Heart left ventricle (tissue), 16 donors: ENCODE results near the gene PCNX4. TPM values are rescaled to one million over a fixed set of nuclear protein-coding genes. Genes with fewer than 3 reads are reported as not detected.

Experiments used
- ATAC-seq, 4 donors: fragments of 200-7000 bp; cut with Tn5 transposase; one replicate each; pipeline ENCODE4 v1.9.1; 2020 to 2022; ENCODE audit warnings: moderate library complexity in 4 of 4, mild to moderate bottlenecking in 3 of 4, moderate number of reproducible peaks in 1 of 4
- DNase-seq, 5 donors: peaks; one replicate each; pipeline ENCODE4 v3.0.0-alpha.2; 2020
- H3K27ac ChIP-seq, 12 donors: fragments of 200-600 bp; sonication (generic) in 4 of 12; one replicate each; pipeline versions ENCODE4 v1.5.0 to v1.8.0; 2016 to 2022; ENCODE audit warnings: mild to moderate bottlenecking in 2 of 12
- H3K27me3 ChIP-seq, 9 donors: fragments of 200-600 bp; sonication (generic) in 2 of 9; one replicate each; pipeline versions ENCODE4 v1.5.1 to v1.8.0; 2016 to 2022; ENCODE audit warnings: mild to moderate bottlenecking in 3 of 9
- H3K36me3 ChIP-seq, 9 donors: fragments of 200-600 bp; sonication (generic) in 2 of 9; one replicate each; pipeline versions ENCODE4 v1.5.0 to v1.8.0; 2018 to 2022; ENCODE audit warnings: mild to moderate bottlenecking in 2 of 9
- H3K4me1 ChIP-seq, 12 donors: fragments of 200-600 bp; sonication (generic) in 4 of 12; one replicate each; pipeline versions ENCODE4 v1.5.0 to v1.8.0; 2016 to 2022; ENCODE audit warnings: mild to moderate bottlenecking in 3 of 12
- H3K4me3 ChIP-seq, 12 donors: fragments of 200-600 bp; sonication (generic) in 4 of 12; one replicate each; pipeline versions ENCODE4 v1.5.0 to v1.8.0; 2017 to 2022; ENCODE audit warnings: mild to moderate bottlenecking in 9 of 12, moderate library complexity in 4 of 12
- H3K9me3 ChIP-seq, 12 donors: fragments of 200-600 bp; sonication (generic) in 4 of 12; one replicate each; pipeline versions ENCODE4 v1.5.0 to v1.8.0; 2016 to 2022; ENCODE audit warnings: mild to moderate bottlenecking in 1 of 12
- CTCF ChIP-seq, 12 donors: fragments of 200-600 bp; sonication (generic) in 4 of 12; IDR thresholded peaks; one replicate each; pipeline versions ENCODE4 v1.5.0 to v1.8.0; 2018 to 2022; ENCODE audit warnings: antibody characterized with exemption in 12 of 12, mild to moderate bottlenecking in 5 of 12
- POLR2A ChIP-seq, 2 donors: fragments of 450-650 bp; IDR thresholded peaks; one replicate each; pipeline ENCODE4 v1.6.1; 2017; ENCODE audit warnings: antibody characterized with exemption in 2 of 2, mild to moderate bottlenecking in 2 of 2, moderate library complexity in 2 of 2
- WGBS, 4 donors: extraction: QIAGEN DNeasy Blood & Tissue Kit in 2 of 4; methylation state at CpG; one replicate each; pipeline versions ENCODE4 v1.1.5 to v1.1.7; 2013 to 2018; 5-methylcytosine and 5-hydroxymethylcytosine counted together
- intact Hi-C, 10 donors: fragments of 100-400 bp; cut with DNase I; formaldehyde crosslinking; loops; one replicate each; pipeline versions ENCODE4 v1.11.1 to v1.14.2; 2022
- polyA plus RNA-seq, 2 donors: library from polyadenylated mRNA; stranded (reverse); fragments of 200-250 nt; gene quantifications; one replicate each; pipeline ENCODE4 v1.2.3, GENCODE V29; 2013
- total RNA-seq, 9 donors: library from RNA; depleted of rRNA in 2 of 9; stranded (reverse); fragments of >200 nt in 2 of 9; fragmentation: NEBNext Ultra II Directional in 3 of 9; extraction: Animal tissue kit (Norgen Biotek cat#: 25700) in 3 of 9; gene quantifications; one replicate each; pipeline versions ENCODE4 v1.1.0 to v1.2.4, GENCODE V29; 2016 to 2023
- donor health status: ischemic (EF 13 %, LVEDD 7.1; RV severe dilation, severe dysfunction).
- donor health status: healthy with polysubstance abuse.
- donor health status: DM: no; HTN: yes; CAD: no.
- donor health status: DM: no; HTN: no; CAD: no.
- donor health status: ischemic (EF 25% LVEDD 6.9; RV normal size, moderate dysfunction).
- donor health status: ischemic (EF 25% LVEDD 5.7; RV mildly dilated, moderate dysfunction).
- donor health status: healthy.
- donor health status: DM: yes; HTN: yes; CAD: no.
- donor health status: ischemic (EF 35%, LVEDD 5.7; RV mildly dilated, moderate dysfunction).
- donor health status: nonischemic (EF 11% LVEDD 7.7; RV severe dilation, severe dysfunction).
- donor health status: DM: yes; HTN: yes; CAD: no.
- donor health status: PGD.
- donor health status: ischemic (EF 29% LVEDD 5.4; RV normal size, mild dysfunction).
- donor health status: nonischemic (EF 23%, LVEDD 6.1; RV moderate dilation, normal function).

The PCNX4 gene
- total and polyA plus RNA-seq, 11 donors, result 19.7 to 56.2 (median 32.4) TPM

DNA sequence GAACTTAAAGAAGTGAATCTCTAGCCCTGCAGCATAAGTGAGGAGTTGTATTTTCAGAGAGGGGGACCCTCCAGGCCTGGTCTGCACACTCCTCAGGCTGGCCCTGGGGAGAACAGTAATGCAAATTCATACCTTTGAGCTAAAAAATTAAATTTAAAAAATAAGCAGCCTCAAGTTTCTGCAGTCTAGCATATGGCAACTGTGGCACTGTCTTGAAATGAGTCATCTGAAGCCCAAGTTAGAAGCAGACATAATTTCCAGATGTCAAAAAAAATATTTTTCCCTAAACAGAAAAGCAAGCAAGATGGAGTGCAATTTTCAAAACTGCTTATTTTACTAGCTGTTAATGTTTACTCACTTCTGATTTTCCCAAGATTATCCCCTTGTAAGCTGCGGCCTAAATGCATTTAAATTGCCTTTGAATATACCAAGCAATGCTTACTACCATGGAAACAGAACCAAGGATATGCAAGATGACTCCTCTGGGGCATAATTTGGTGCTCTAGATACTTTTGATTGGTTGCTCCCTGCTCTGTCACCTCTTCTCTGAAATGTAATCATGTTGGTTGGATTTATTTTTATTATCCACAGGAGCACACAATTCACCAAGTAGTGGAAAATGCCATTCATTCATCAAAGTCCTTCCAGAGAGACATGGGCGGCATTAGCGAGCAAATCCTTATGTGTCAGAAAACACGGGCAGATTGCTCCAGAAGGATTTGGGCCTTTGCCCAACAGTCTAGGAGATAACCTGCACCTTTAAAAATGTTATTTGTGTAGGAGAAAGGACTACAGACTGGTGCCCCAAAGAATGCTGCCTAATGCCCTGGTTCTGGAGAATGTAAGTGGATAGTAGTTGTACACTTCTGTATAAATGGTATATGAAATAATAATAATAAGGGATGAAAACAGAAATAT is 98.5 kb downstream of the PCNX4 start:
- intact Hi-C loops, result loop anchor here in 9 of 10 donors (5.0 to 10.0 kb wide), 8 partner anchors 128 to 705 kb away; partner anchors contain the start of genes JKAMP (in 1 of the 9) and L3HYPDH (in 1 of the 9)
- no peak overlapping the region for H3K27ac ChIP-seq
- WGBS, 4 donors, result 79 to 89% (median 85%) methylated on average over 4 of the region's 4 CpGs
- no peak for DNase-seq
- no peaks in the 10 kb centered on the region for H3K36me3 ChIP-seq
- no peak for ATAC-seq
- no peak overlapping the region for H3K4me3 ChIP-seq
- TF ChIP-seq CTCF (IDR thresholded peaks at IDR 0.05), result no peak
- TF ChIP-seq POLR2A (IDR thresholded peaks at IDR 0.05), result no peak
- no peaks in the 10 kb centered on the region for H3K4me1 ChIP-seq
- no peaks in the 10 kb centered on the region for H3K9me3 ChIP-seq
- H3K27me3 ChIP-seq, result no peaks in the 10 kb centered on the region

DNA sequence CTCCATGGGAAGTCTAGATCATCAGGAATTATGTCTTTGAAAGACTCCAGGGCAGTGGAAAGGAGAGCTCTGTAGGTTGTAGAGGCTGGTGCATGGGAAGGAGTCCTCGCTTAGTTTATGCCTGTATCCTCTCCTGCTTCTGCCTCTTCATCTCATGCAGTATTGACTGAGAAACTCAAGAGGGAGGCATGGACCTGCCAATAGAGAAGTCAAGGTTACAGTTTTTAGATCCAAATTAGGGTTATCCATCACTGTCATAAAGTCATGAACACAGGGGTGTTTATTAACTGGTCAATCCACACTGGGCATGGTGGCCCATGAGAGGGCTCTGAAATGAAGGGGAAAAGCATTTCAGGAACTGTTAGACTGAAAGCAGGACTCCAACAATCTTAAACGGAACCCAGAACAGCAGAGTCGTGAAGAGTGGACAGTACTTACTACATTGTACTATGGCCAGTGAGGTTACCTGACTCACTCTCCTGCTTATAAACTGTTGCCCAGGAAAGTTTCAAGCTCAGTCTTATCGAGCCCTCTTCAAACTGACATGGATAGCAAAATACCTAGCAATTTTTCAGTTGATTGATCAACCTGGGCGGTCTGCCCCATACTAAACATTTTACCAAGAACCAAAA is 103.6 kb downstream of the PCNX4 start:
- WGBS, 4 donors, result 85 to 92% (median 85%) methylated on average over 5 of the region's 5 CpGs
- DNase-seq, result no peak
- peak in 3 of 4 donors; percentile 59 to 71 (median 67) for ATAC-seq

DNA sequence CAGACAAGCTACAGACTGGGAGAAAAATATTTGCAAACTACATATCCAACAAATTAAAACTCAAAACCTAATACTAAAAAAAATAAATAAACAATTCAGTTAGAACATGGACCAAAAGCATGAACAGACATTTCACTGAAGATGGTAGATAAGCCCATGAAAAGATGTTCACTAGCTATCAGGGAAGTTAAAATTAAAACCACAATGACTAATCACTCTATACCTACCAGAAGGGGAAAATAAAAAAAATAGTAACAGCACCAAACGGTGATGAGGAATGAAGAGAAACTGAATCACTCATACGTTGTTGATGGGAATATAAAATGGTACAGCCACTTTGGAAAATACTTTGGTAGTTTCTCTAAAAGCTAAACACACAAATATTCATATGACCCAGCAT is 104.6 kb downstream of the PCNX4 start:
- no peaks in the 10 kb centered on the region for H3K27me3 ChIP-seq
- no peak overlapping the region for H3K27ac ChIP-seq
- no peak for ATAC-seq
- TF ChIP-seq POLR2A (IDR thresholded peaks at IDR 0.05), result no peak
- TF ChIP-seq CTCF (IDR thresholded peaks at IDR 0.05), result no peak
- H3K36me3 ChIP-seq, result no peaks in the 10 kb centered on the region
- DNase-seq, result no peak
- H3K4me3 ChIP-seq, result no peak overlapping the region
- intact Hi-C loops, result loop anchor here in 6 of 10 donors (5.0 to 10.0 kb wide), 5 partner anchors 129 to 369 kb away; no protein-coding TSS in a partner anchor
- H3K9me3 ChIP-seq, result peaks cover 0 to 20% (median 8%) of the 10 kb centered on the region in 12 donors
- WGBS, 4 donors, result 46 to 58% (median 52%) methylated on average over 2 of the region's 2 CpGs
- H3K4me1 ChIP-seq, result no peaks in the 10 kb centered on the region

More for the DNA sequence above, 103.6 kb downstream of the PCNX4 start:
- intact Hi-C loops, result loop anchor here in 6 of 10 donors (2.0 to 10.0 kb wide), 6 partner anchors 130 to 370 kb away; no protein-coding TSS in a partner anchor
- Histone ChIP-seq H3K9me3 (peaks cover 0 to 17% (median 8%) of the 10 kb centered on the region in 12 donors), H3K36me3 (no peaks in the 10 kb centered on the region), H3K4me1 (no peaks in the 10 kb centered on the region), H3K4me3 (no peak overlapping the region), H3K27me3 (no peaks in the 10 kb centered on the region), H3K27ac (no peak overlapping the region)
- TF ChIP-seq CTCF (IDR thresholded peaks at IDR 0.05) (peak in 8 of 12 donors; percentile 16 to 45 (median 31)), POLR2A (IDR thresholded peaks at IDR 0.05) (no peak)
